Body of pancreas (tissue), 4 donors: ENCODE measurements around the gene TFF2. TPM values are rescaled to one million over a fixed set of nuclear protein-coding genes. Genes with fewer than 3 reads are reported as not detected.

Experiments used
- ATAC-seq: fragments of 150-250 bp; one replicate; pipeline ENCODE4 v1.9.1; 2016
- DNase-seq, 4 donors: peaks; one replicate each; pipeline ENCODE4 v3.0.0-alpha.2; 2019
- H3K27ac ChIP-seq, 4 donors: fragments of 200-600 bp; sonication (generic); 1 replicate in 3 of 4; 2 replicates in 1 of 4; pipeline versions ENCODE4 v1.5.1 to v1.6.1; 2016 to 2019; ENCODE audit warnings: mild to moderate bottlenecking in 1 of 4, mixed read lengths in 1 of 4, moderate library complexity in 1 of 4
- H3K27me3 ChIP-seq, 2 donors: fragments of 200-600 bp; sonication (generic); one replicate each; pipeline ENCODE4 v1.6.0; 2016; ENCODE audit warnings: mild to moderate bottlenecking in 1 of 2
- H3K36me3 ChIP-seq, 2 donors: fragments of 200-600 bp; sonication (generic); replicated peaks in 1 of 2; 2 replicates each; pipeline ENCODE4 v1.5.1; 2016; ENCODE audit warnings: low read depth in 2 of 2; ENCODE audit not compliant: insufficient read depth in 1 of 2
- H3K4me1 ChIP-seq: fragments of 200-600 bp; sonication (generic); one replicate; pipeline ENCODE4 v1.6.0; 2016
- H3K4me3 ChIP-seq, 2 donors: fragments of 200-600 bp; sonication (generic); 1 replicate in 1 of 2; 2 replicates in 1 of 2; pipeline ENCODE4 v1.5.1; 2016 to 2019
- H3K9me3 ChIP-seq, 3 donors: fragments of 200-600 bp; sonication (generic); 1 replicate in 2 of 3; 2 replicates in 1 of 3; pipeline ENCODE4 v1.5.1; 2016
- CTCF ChIP-seq, 7 experiments: fragments of 450-650 bp in 4 of 7; fragments of 200-600 bp in 3 of 7; sonication (generic) in 3 of 7; IDR thresholded peaks; one replicate each; pipeline ENCODE4 v1.5.1; 2016 to 2019; ENCODE audit warnings: antibody characterized with exemption in 7 of 7
- POLR2A ChIP-seq, 3 donors: fragments of 450-650 bp; IDR thresholded peaks; one replicate each; pipeline ENCODE4 v1.6.1; 2016; ENCODE audit warnings: antibody characterized with exemption in 3 of 3, mild to moderate bottlenecking in 2 of 3
- WGBS, 2 donors: methylation state at CpG; one replicate each; pipeline ENCODE4 v1.1.5; 2017; 5-methylcytosine and 5-hydroxymethylcytosine counted together
- intact Hi-C: fragments of 100-400 bp; cut with DNase I; formaldehyde crosslinking; loops from one replicate; pipeline ENCODE4 v1.15.1; 2023
- total RNA-seq, 2 donors: library from RNA; depleted of rRNA; stranded (reverse); fragments of >200 nt; gene quantifications; one replicate each; pipeline ENCODE4 v1.1.0, GENCODE V29; 2016

The TFF2 gene
- total RNA-seq, 2 donors from 2014 or later, result 1.3 to 9.3 TPM

GRCh38 chr21:42374864-42375499 is 24.2 kb upstream of the TFF2 start:
- Histone ChIP-seq H3K9me3 (no peaks in the 10 kb centered on the region), H3K27ac (no peak overlapping the region), H3K4me3 (no peak overlapping the region), H3K27me3 (no peaks in the 10 kb centered on the region), H3K36me3 (no peaks in the 10 kb centered on the region), H3K4me1 (peaks cover 4% of the 10 kb centered on the region)
- no peak for TF ChIP-seq CTCF (IDR thresholded peaks at IDR 0.05)
- TF ChIP-seq POLR2A (IDR thresholded peaks at IDR 0.05), result no peak
- WGBS, 2 donors, result 43 to 58% methylated on average over 20 to 22 of the region's 23 CpGs
- ATAC-seq, result no peak
- intact Hi-C loops, result no loop called here
- no peak for DNase-seq

GRCh38 chr21:42374457-42374856 is 23.7 kb upstream of the TFF2 start:
- H3K9me3 ChIP-seq, result no peaks in the 10 kb centered on the region
- TF ChIP-seq CTCF (IDR thresholded peaks at IDR 0.05), result no peak
- no peak for TF ChIP-seq POLR2A (IDR thresholded peaks at IDR 0.05)
- no peaks in the 10 kb centered on the region for H3K36me3 ChIP-seq
- H3K27me3 ChIP-seq, result no peaks in the 10 kb centered on the region
- H3K4me3 ChIP-seq, result no peak overlapping the region
- ATAC-seq, result no peak
- intact Hi-C loops, result no loop called here
- peaks cover 4% of the 10 kb centered on the region for H3K4me1 ChIP-seq
- no peak overlapping the region for H3K27ac ChIP-seq
- DNase-seq, result no peak
- 74 to 77% methylated on average over 7 of the region's 7 CpGs for WGBS, 2 donors

- Histone ChIP-seq H3K4me1 (peaks cover 4% of the 10 kb centered on the region), H3K27me3 (no peaks in the 10 kb centered on the region), H3K36me3 (no peaks in the 10 kb centered on the region), H3K9me3 (no peaks in the 10 kb centered on the region), H3K27ac (no peak overlapping the region), H3K4me3 (no peak overlapping the region)
- intact Hi-C loops, result no loop called here
- ATAC-seq (no peak), DNase-seq (no peak)
- no peak for TF ChIP-seq CTCF (IDR thresholded peaks at IDR 0.05)
- TF ChIP-seq POLR2A (IDR thresholded peaks at IDR 0.05), result no peak
- 81 to 93% methylated on average over 15 to 16 of the region's 16 CpGs for WGBS, 2 donors
Observed at GRCh38 chr21:42373908-42374455, 23.2 kb upstream of the TFF2 start.

- TF ChIP-seq POLR2A (IDR thresholded peaks at IDR 0.05), result no peak
- Histone ChIP-seq H3K27me3 (no peaks in the 10 kb centered on the region), H3K27ac (no peak overlapping the region), H3K4me1 (peaks cover 4% of the 10 kb centered on the region), H3K4me3 (no peak overlapping the region), H3K9me3 (no peaks in the 10 kb centered on the region), H3K36me3 (no peaks in the 10 kb centered on the region)
- intact Hi-C loops, result no loop called here
- ATAC-seq, result no peak
- 75 to 77% methylated on average over 16 to 24 of the region's 25 CpGs for WGBS, 2 donors
- DNase-seq, result no peak
Observed at GRCh38 chr21:42373196-42373907, 22.6 kb upstream of the TFF2 start.

GRCh38 chr21:42370894-42371654 is 20.3 kb upstream of the TFF2 start:
- H3K4me3 ChIP-seq, result no peak overlapping the region
- no peak for TF ChIP-seq POLR2A (IDR thresholded peaks at IDR 0.05)
- TF ChIP-seq CTCF (IDR thresholded peaks at IDR 0.05), result no peak
- H3K4me1 ChIP-seq, result no peaks in the 10 kb centered on the region
- H3K27me3 ChIP-seq, result no peaks in the 10 kb centered on the region
- no peaks in the 10 kb centered on the region for H3K36me3 ChIP-seq
- ATAC-seq (no peak), DNase-seq (no peak)
- no peak overlapping the region for H3K27ac ChIP-seq
- intact Hi-C loops, result no loop called here
- 72 to 79% methylated on average over 18 of the region's 18 CpGs for WGBS, 2 donors
- H3K9me3 ChIP-seq, result no peaks in the 10 kb centered on the region
